Sigmoid colon (tissue), 7 donors: ENCODE results near the gene GNA12. TPM values are rescaled to one million over a fixed set of nuclear protein-coding genes. Genes with fewer than 3 reads are reported as not detected.

Experiments used
- DNase-seq: peaks from one replicate; pipeline ENCODE4 v3.0.0-alpha.2; 2019
- H3K27ac ChIP-seq, 4 donors: fragments of 200-600 bp; sonication (generic); one replicate each; pipeline ENCODE4 v1.5.1; 2016 to 2019; ENCODE audit warnings: mild to moderate bottlenecking in 1 of 4
- H3K27me3 ChIP-seq, 3 donors: fragments of 200-600 bp; sonication (generic); one replicate each; pipeline ENCODE4 v1.5.1; 2019; ENCODE audit warnings: mild to moderate bottlenecking in 1 of 3
- H3K36me3 ChIP-seq, 4 donors: fragments of 200-600 bp; sonication (generic); one replicate each; pipeline ENCODE4 v1.5.1; 2016 to 2019
- H3K4me1 ChIP-seq, 4 donors: fragments of 200-600 bp; sonication (generic); one replicate each; pipeline ENCODE4 v1.5.1; 2017 to 2019
- H3K4me3 ChIP-seq, 4 donors: fragments of 200-600 bp; sonication (generic); one replicate each; pipeline ENCODE4 v1.5.1; 2017 to 2019; ENCODE audit warnings: mild to moderate bottlenecking in 2 of 4, moderate library complexity in 1 of 4
- H3K9me3 ChIP-seq, 4 donors: fragments of 200-600 bp in 3 of 4; sonication (generic) in 3 of 4; one replicate each; pipeline versions ENCODE4 v1.5.1 to v1.6.1; 2013 to 2019
- CTCF ChIP-seq, 4 experiments: fragments of 450-650 bp in 3 of 4; fragments of 200-600 bp in 1 of 4; IDR thresholded peaks; one replicate each; pipeline ENCODE4 v1.5.1; 2016 to 2019; ENCODE audit warnings: antibody characterized with exemption in 4 of 4, mild to moderate bottlenecking in 3 of 4, moderate library complexity in 2 of 4
- EP300 ChIP-seq, 4 donors: sonication (generic); formaldehyde crosslinking; IDR thresholded peaks; one replicate each; pipeline ENCODE4 v1.6.1; 2017; ENCODE audit warnings: antibody characterized with exemption in 4 of 4
- POLR2A ChIP-seq, 2 donors: fragments of 450-650 bp; IDR thresholded peaks; one replicate each; pipeline ENCODE4 v1.6.1; 2016; ENCODE audit warnings: antibody characterized with exemption in 2 of 2, mild to moderate bottlenecking in 2 of 2, moderate library complexity in 2 of 2
- POLR2AphosphoS5 ChIP-seq, 4 donors: sonication (generic); formaldehyde crosslinking; IDR thresholded peaks; one replicate each; pipeline ENCODE4 v1.6.1; 2017; ENCODE audit warnings: antibody characterized with exemption in 4 of 4
- WGBS, 2 donors: extraction: QIAGEN DNeasy Blood & Tissue Kit; methylation state at CpG; one replicate each; pipeline ENCODE4 v1.1.7; 2013; 5-methylcytosine and 5-hydroxymethylcytosine counted together
- intact Hi-C: fragments of 100-400 bp; cut with DNase I; formaldehyde crosslinking; loops from one replicate; pipeline ENCODE4 v1.15.1; 2023
- polyA plus RNA-seq, 3 donors: library from polyadenylated mRNA; stranded (reverse); fragments of 200-250 nt; gene quantifications; one replicate each; pipeline ENCODE4 v1.2.3, GENCODE V29; 2013
- total RNA-seq, 4 donors: library from RNA; depleted of rRNA; stranded (reverse); fragments of >200 nt; gene quantifications; one replicate each; pipeline ENCODE4 v1.1.0, GENCODE V29; 2016
- donor health status: healthy with polysubstance abuse.
- donor health status: Bipolar disorder and iron deficiency.
- donor health status: healthy.

Gene GNA12
- total and polyA plus RNA-seq, 7 donors = 13.2 to 46.5 (median 22.0) TPM

GRCh38 chr7:2732959-2733584, 111.0 kb downstream of the GNA12 start:
- TF ChIP-seq POLR2AphosphoS5 (IDR thresholded peaks at IDR 0.05) = peak in 3 of 4 donors; percentile 19 to 56 (median 53)
- no peak for TF ChIP-seq CTCF (IDR thresholded peaks at IDR 0.05)
- TF ChIP-seq POLR2A (IDR thresholded peaks at IDR 0.05) = no peak
- TF ChIP-seq EP300 (IDR thresholded peaks at IDR 0.05) = no peak
- DNase-seq = peak; percentile 91
- intact Hi-C loops = no loop called here
- peaks cover 0 to 12% (median 2%) of the 10 kb centered on the region in 4 donors for H3K36me3 ChIP-seq
- H3K4me1 ChIP-seq = peaks cover 0 to 86% (median 65%) of the 10 kb centered on the region in 4 donors
- peak overlapping the region; percentile 14 to 92 (median 80) for H3K27ac ChIP-seq
- no peaks in the 10 kb centered on the region for H3K9me3 ChIP-seq
- H3K27me3 ChIP-seq = no peaks in the 10 kb centered on the region
- H3K4me3 ChIP-seq = no peak overlapping the region
- WGBS, 2 donors = 54 to 59% methylated on average over 18 of the region's 18 CpGs

GRCh38 chr7:2732388-2732787, 111.7 kb downstream of the GNA12 start:
- H3K4me1 ChIP-seq = peaks cover 0 to 82% (median 65%) of the 10 kb centered on the region in 4 donors
- peaks cover 0 to 12% (median 2%) of the 10 kb centered on the region in 4 donors for H3K36me3 ChIP-seq
- H3K9me3 ChIP-seq = no peaks in the 10 kb centered on the region
- DNase-seq = no peak
- TF ChIP-seq EP300 (IDR thresholded peaks at IDR 0.05) (no peak), CTCF (IDR thresholded peaks at IDR 0.05) (no peak), POLR2A (IDR thresholded peaks at IDR 0.05) (no peak), POLR2AphosphoS5 (IDR thresholded peaks at IDR 0.05) (no peak)
- no peak overlapping the region for H3K4me3 ChIP-seq
- peak overlapping the region in 3 of 4 donors; percentile 71 to 92 (median 90) for H3K27ac ChIP-seq
- intact Hi-C loops = no loop called here
- H3K27me3 ChIP-seq = no peaks in the 10 kb centered on the region
- 88 to 94% methylated on average over 9 of the region's 9 CpGs for WGBS, 2 donors

DNA sequence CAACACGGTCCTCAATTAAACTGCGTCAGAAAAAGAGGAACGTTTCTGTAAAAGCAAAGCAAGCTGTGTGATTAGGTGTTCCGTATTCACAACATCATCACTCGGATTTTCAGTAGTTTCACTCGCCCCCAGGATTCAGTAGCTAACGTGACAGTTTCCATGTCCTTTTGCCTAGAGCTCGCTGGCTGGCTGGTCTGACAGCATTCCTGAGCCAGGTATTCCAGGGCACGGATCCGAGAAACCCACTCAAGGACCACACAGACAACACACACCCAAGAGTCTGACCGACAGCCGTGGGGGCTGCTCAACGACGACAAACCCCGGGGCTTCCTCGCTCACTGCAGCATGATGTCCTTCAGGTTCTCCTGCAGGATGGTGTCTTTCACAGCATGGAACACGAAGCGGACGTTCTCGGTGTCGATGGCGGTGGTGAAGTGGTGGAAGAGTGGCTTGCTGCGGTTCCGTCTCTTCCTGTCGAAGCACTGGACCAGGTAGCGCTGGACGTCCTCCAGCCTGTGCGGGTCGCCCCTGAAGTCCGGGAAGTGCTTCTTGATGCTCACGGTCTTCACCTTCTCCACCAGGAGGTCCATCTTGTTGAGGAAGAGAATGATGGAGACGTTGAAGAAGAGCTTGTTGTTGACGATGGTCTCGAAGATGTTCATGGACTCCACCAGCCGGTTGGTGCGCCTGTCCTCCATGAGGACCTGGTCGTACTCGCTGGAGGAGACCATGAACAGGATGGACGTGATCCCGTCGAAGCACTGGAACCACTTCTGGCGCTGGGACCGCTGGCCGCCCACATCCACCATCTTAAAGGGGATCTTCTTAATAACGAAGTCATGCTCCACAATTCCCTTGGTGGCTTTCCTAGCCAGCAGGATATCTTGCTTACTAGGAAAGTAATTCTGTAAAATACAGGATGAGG, 113.0 kb downstream of the GNA12 start:
- Histone ChIP-seq H3K4me3 (no peak overlapping the region), H3K27me3 (no peaks in the 10 kb centered on the region), H3K36me3 (peaks cover 0 to 22% (median 2%) of the 10 kb centered on the region in 4 donors), H3K9me3 (no peaks in the 10 kb centered on the region), H3K4me1 (peaks cover 0 to 73% (median 64%) of the 10 kb centered on the region in 4 donors), H3K27ac (peak overlapping the region in 3 of 4 donors; percentile 82 to 92 (median 90))
- intact Hi-C loops = no loop called here
- 96 to 97% methylated on average over 45 of the region's 45 CpGs for WGBS, 2 donors
- TF ChIP-seq CTCF (IDR thresholded peaks at IDR 0.05) (no peak), POLR2AphosphoS5 (IDR thresholded peaks at IDR 0.05) (no peak), POLR2A (IDR thresholded peaks at IDR 0.05) (no peak), EP300 (IDR thresholded peaks at IDR 0.05) (no peak)
- peak; percentile 66 for DNase-seq

DNA sequence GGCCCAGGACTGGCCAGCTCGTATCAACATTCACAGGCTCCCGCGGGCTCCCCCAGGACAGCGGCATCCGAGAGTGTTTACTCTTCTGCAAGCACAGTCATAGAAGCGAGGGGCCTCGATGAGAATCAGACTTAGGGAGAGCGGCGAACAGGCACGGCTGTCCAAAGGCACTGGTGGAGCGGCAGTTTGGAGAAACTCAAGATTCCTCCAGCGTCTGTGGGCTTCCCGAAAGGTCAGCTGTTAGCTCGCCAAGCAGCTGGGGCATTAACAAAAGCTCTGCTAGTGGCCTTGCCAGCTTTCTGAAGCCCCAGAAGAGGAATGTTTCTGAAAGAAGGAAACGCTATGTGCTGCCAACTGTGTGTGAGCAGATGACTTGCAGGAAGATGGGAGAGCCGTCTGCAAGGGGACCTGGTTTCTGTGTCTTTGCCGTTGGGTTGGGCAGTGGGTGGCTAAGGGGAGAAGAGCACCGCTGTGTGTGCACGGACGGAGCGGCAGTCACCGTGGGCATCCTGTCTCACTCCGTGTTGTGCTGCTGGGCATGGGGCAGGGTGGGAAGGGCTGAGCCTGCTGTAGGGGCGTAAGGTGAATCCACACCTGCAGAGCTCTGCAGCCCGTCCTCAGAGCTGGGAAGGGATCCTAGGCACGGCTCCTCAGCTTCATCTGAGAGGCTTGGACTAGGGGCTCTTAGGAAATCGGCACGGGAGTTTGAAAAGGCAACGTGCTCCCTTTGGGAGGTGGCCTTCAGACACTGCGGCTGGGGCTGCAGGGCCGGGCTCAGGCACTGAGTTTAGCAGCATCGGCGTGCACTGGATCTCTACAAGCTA, 114.0 kb downstream of the GNA12 start:
- Histone ChIP-seq H3K27ac (peak overlapping the region; percentile 63 to 92 (median 86)), H3K27me3 (no peaks in the 10 kb centered on the region), H3K36me3 (peaks cover 0 to 22% (median 2%) of the 10 kb centered on the region in 4 donors), H3K4me3 (peak overlapping the region in 3 of 4 donors; percentile 24 to 35 (median 32)), H3K9me3 (no peaks in the 10 kb centered on the region), H3K4me1 (peaks cover 0 to 63% (median 55%) of the 10 kb centered on the region in 4 donors)
- TF ChIP-seq POLR2A (IDR thresholded peaks at IDR 0.05) (no peak), POLR2AphosphoS5 (IDR thresholded peaks at IDR 0.05) (peak; percentile 59 to 78 (median 67)), CTCF (IDR thresholded peaks at IDR 0.05) (no peak), EP300 (IDR thresholded peaks at IDR 0.05) (peak in 2 of 4 donors; percentile 67 to 72)
- WGBS, 2 donors = 79 to 89% methylated on average over 33 of the region's 33 CpGs
- intact Hi-C loops = loop anchor here (5.0 kb wide), 1 partner anchor 32 kb away; no protein-coding TSS in a partner anchor
- peak; percentile 89 for DNase-seq
